CD4-positive, alpha-beta T cell treated with Interleukin-17A for 1 hour (primary cell): ENCODE data around the gene NOVA1.

ENCODE experiments used
- DNase-seq: peaks from one replicate; pipeline ENCODE4 v3.0.0-alpha.2; 2020

Gene NOVA1

GRCh38 chr14:26443654-26444053, 154.2 kb downstream of the NOVA1 start:
- DNase-seq: no peak

- no peak for DNase-seq
These were observed 168.6 kb downstream of the NOVA1 start for GRCh38 chr14:26429205-26429604.

GRCh38 chr14:26427097-26427496, 170.7 kb downstream of the NOVA1 start:
- DNase-seq: no peak

GRCh38 chr14:26424537-26424936, 173.3 kb downstream of the NOVA1 start:
- DNase-seq: no peak

GRCh38 chr14:26415618-26416123, 182.2 kb downstream of the NOVA1 start:
- no peak for DNase-seq

- DNase-seq: no peak
These were observed 182.9 kb downstream of the NOVA1 start for GRCh38 chr14:26414926-26415325.

- no peak for DNase-seq
These were observed 183.7 kb downstream of the NOVA1 start for GRCh38 chr14:26414103-26414502.

- DNase-seq: no peak
These were observed 185.4 kb downstream of the NOVA1 start for GRCh38 chr14:26412421-26412820.

GRCh38 chr14:26410189-26410685, 187.6 kb downstream of the NOVA1 start:
- DNase-seq: no peak

GRCh38 chr14:26404927-26405326, 192.9 kb downstream of the NOVA1 start:
- DNase-seq: no peak

- DNase-seq: no peak
These were observed 194.1 kb downstream of the NOVA1 start for GRCh38 chr14:26403760-26404159.

GRCh38 chr14:26402126-26402525, 195.7 kb downstream of the NOVA1 start:
- no peak for DNase-seq

- DNase-seq: no peak
These were observed 196.5 kb downstream of the NOVA1 start for GRCh38 chr14:26401179-26401968.

GRCh38 chr14:26400373-26400772, 197.5 kb downstream of the NOVA1 start:
- no peak for DNase-seq

GRCh38 chr14:26398616-26399015, 199.2 kb downstream of the NOVA1 start:
- DNase-seq: no peak
